Measurements from ENCODE around the gene FKRP. TPM values are rescaled to one million over a fixed set of nuclear protein-coding genes. Genes with fewer than 3 reads are reported as not detected.

FKRP gene
- total RNA-seq, 1 experiment from 2014 or later = 33.1 TPM

GRCh38 chr19:46753420-46754155, 7.7 kb downstream of the FKRP start:
- no peaks in the 10 kb centered on the region for H3K9me3 ChIP-seq
- no peaks in the 10 kb centered on the region for H3K27me3 ChIP-seq (replicated peaks; ENCODE audit: control insufficient read depth, insufficient read depth, low read length)
- no peaks in the 10 kb centered on the region for H3K4me1 ChIP-seq
- TF ChIP-seq CTCF (IDR thresholded peaks at IDR 0.05; ENCODE audit: insufficient read depth in 1 of 2, low read depth in 1 of 2, low read length in 1 of 2, severe bottlenecking in 1 of 2, unreplicated experiment in 1 of 2) = peak; percentile 14 to 44
- no peak overlapping the region for H3K4me3 ChIP-seq (ENCODE audit: low read depth, low read length)
- H3K4me3 Mint-ChIP-seq (ENCODE audit: unreplicated experiment) = no peak overlapping the region
- intact Hi-C loops (cut with micrococcal nuclease; ENCODE audit: unreplicated experiment) = no loop called here
- no peaks in the 10 kb centered on the region for H3K4me1 Mint-ChIP-seq (ENCODE audit: low read depth, unreplicated experiment)
- ChIA-PET POLR2A (no interaction called here), CTCF (interaction anchor here (0.6 to 1.3 kb wide), 3 partner anchors 15 to 211 kb away, joined by 3 to 8 read pairs (median 3); no protein-coding TSS in a partner anchor)
- peak in 1 of 2 experiments; percentile 64 for DNase-seq
- H3K9me3 Mint-ChIP-seq (ENCODE audit: unreplicated experiment) = no peaks in the 10 kb centered on the region
- BruUV-seq (replicated peaks) = no TSS peak
- peaks cover 2% of the 10 kb centered on the region for H3K36me3 ChIP-seq (ENCODE audit: control insufficient read depth, insufficient read depth, low read length)
- H3K27ac Mint-ChIP-seq (ENCODE audit: unreplicated experiment) = no peak overlapping the region
- H3K27me3 Mint-ChIP-seq (ENCODE audit: insufficient read depth, unreplicated experiment) = no peaks in the 10 kb centered on the region
- H3K36me3 Mint-ChIP-seq (ENCODE audit: insufficient read depth, unreplicated experiment) = peaks cover 30% of the 10 kb centered on the region

- no peaks in the 10 kb centered on the region for H3K4me1 ChIP-seq
- Mint-ChIP-seq H3K4me1 (ENCODE audit: low read depth, unreplicated experiment) (no peaks in the 10 kb centered on the region), H3K4me3 (ENCODE audit: unreplicated experiment) (no peak overlapping the region), H3K9me3 (ENCODE audit: unreplicated experiment) (no peaks in the 10 kb centered on the region), H3K27me3 (ENCODE audit: insufficient read depth, unreplicated experiment) (no peaks in the 10 kb centered on the region), H3K27ac (ENCODE audit: unreplicated experiment) (no peak overlapping the region), H3K36me3 (ENCODE audit: insufficient read depth, unreplicated experiment) (peaks cover 21% of the 10 kb centered on the region)
- intact Hi-C loops (cut with micrococcal nuclease; ENCODE audit: unreplicated experiment) = no loop called here
- H3K36me3 ChIP-seq (ENCODE audit: control insufficient read depth, insufficient read depth, low read length) = peaks cover 1% of the 10 kb centered on the region
- ChIA-PET CTCF (interaction anchor here (1.0 to 1.3 kb wide), 3 partner anchors 77 to 135 kb away, joined by 3 to 6 read pairs (median 5); no protein-coding TSS in a partner anchor), POLR2A (interaction anchor here (0.5 kb wide), 1 partner anchor 85 kb away, joined by 5 read pairs; no protein-coding TSS in a partner anchor)
- H3K27me3 ChIP-seq (replicated peaks; ENCODE audit: control insufficient read depth, insufficient read depth, low read length) = no peaks in the 10 kb centered on the region
- H3K9me3 ChIP-seq = no peaks in the 10 kb centered on the region
- no TSS peak for BruUV-seq (replicated peaks)
- no peak for TF ChIP-seq CTCF (IDR thresholded peaks at IDR 0.05; ENCODE audit: insufficient read depth in 1 of 2, low read depth in 1 of 2, low read length in 1 of 2, severe bottlenecking in 1 of 2, unreplicated experiment in 1 of 2)
- no peak for DNase-seq
- H3K4me3 ChIP-seq (ENCODE audit: low read depth, low read length) = no peak overlapping the region
These were observed 9.4 kb downstream of the FKRP start for GRCh38 chr19:46755077-46755852.

GRCh38 chr19:46755853-46756543, 10.1 kb downstream of the FKRP start:
- intact Hi-C loops (cut with micrococcal nuclease; ENCODE audit: unreplicated experiment) = no loop called here
- no TSS peak for BruUV-seq (replicated peaks)
- H3K36me3 Mint-ChIP-seq (ENCODE audit: insufficient read depth, unreplicated experiment) = peaks cover 21% of the 10 kb centered on the region
- ChIA-PET CTCF (no interaction called here), POLR2A (interaction anchor here (0.5 kb wide), 1 partner anchor 84 kb away, joined by 5 read pairs; no protein-coding TSS in a partner anchor)
- no peaks in the 10 kb centered on the region for H3K27me3 Mint-ChIP-seq (ENCODE audit: insufficient read depth, unreplicated experiment)
- no peak for DNase-seq
- TF ChIP-seq CTCF (IDR thresholded peaks at IDR 0.05; ENCODE audit: insufficient read depth in 1 of 2, low read depth in 1 of 2, low read length in 1 of 2, severe bottlenecking in 1 of 2, unreplicated experiment in 1 of 2) = no peak
- no peak overlapping the region for H3K4me3 ChIP-seq (ENCODE audit: low read depth, low read length)
- no peaks in the 10 kb centered on the region for H3K4me1 Mint-ChIP-seq (ENCODE audit: low read depth, unreplicated experiment)
- H3K4me3 Mint-ChIP-seq (ENCODE audit: unreplicated experiment) = no peak overlapping the region
- H3K9me3 Mint-ChIP-seq (ENCODE audit: unreplicated experiment) = no peaks in the 10 kb centered on the region
- H3K27ac Mint-ChIP-seq (ENCODE audit: unreplicated experiment) = no peak overlapping the region
- no peaks in the 10 kb centered on the region for H3K9me3 ChIP-seq
- no peaks in the 10 kb centered on the region for H3K4me1 ChIP-seq
- no peaks in the 10 kb centered on the region for H3K27me3 ChIP-seq (replicated peaks; ENCODE audit: control insufficient read depth, insufficient read depth, low read length)
- H3K36me3 ChIP-seq (ENCODE audit: control insufficient read depth, insufficient read depth, low read length) = peaks cover 1% of the 10 kb centered on the region
